Measurements from ENCODE around the gene SPRR3.

- TF ChIP-seq CTCF (IDR thresholded peaks at IDR 0.05; ENCODE audit: insufficient read depth, low read depth, low read length) = no peak
- TF ChIP-seq EZH2 (IDR thresholded peaks at IDR 0.05; ENCODE audit: insufficient read depth, low read length) = no peak
Observed at GRCh38 chr1:152964536-152964935, 37.0 kb upstream of the SPRR3 start.
